Muscle of arm (tissue), 12 donors: Measurements from ENCODE around the gene SENP2. TPM values are rescaled to one million over a fixed set of nuclear protein-coding genes. Genes with fewer than 3 reads are reported as not detected.
A peak's percentile ranks its signal among the peaks of the same experiment; 100 is the strongest.
"Not testable (repeated sequence)": the region's sequence is repeated elsewhere in the genome, so short reads cannot be mapped to it uniquely, and the experiment has no call there.

ENCODE experiments used
- DNase-seq: peaks from one replicate; pipeline ENCODE4 v3.0.0-alpha.2; 2013
- polyA plus RNA-seq, 12 donors: library from polyadenylated mRNA; unstranded; fragments of 120-200 nt; gene quantifications; one replicate each; pipeline ENCODE4 v1.2.1, GENCODE V29; 2013; ENCODE audit not compliant: insufficient read length in 12 of 12

Gene SENP2
- polyA plus RNA-seq, 12 donors: 23.7 to 56.5 (median 37.4) TPM; not detected in 1

GRCh38 chr3:185583925-185584324, 2.2 kb upstream of the SENP2 start:
- no peak for DNase-seq

- DNase-seq: no peak
Observed at GRCh38 chr3:185584686-185585085, 1.4 kb upstream of the SENP2 start.

GRCh38 chr3:185585518-185585858, 607 bp upstream of the SENP2 start:
- peak; percentile 17 for DNase-seq

- DNase-seq: no peak
Observed at GRCh38 chr3:185586686-185587039, 568 bp downstream of the SENP2 start.

GRCh38 chr3:185594073-185594472, 8.0 kb downstream of the SENP2 start:
- no peak for DNase-seq

- DNase-seq: no peak
Observed at GRCh38 chr3:185595526-185595925, 9.4 kb downstream of the SENP2 start.

GRCh38 chr3:185605566-185605965, 19.5 kb downstream of the SENP2 start:
- DNase-seq: no peak

- no peak for DNase-seq
Observed at GRCh38 chr3:185606196-185606595, 20.1 kb downstream of the SENP2 start.

- no peak for DNase-seq
Observed at GRCh38 chr3:185613016-185613415, 26.9 kb downstream of the SENP2 start.

- DNase-seq: no peak
Observed at GRCh38 chr3:185623939-185624665, 38.0 kb downstream of the SENP2 start.

GRCh38 chr3:185625784-185626183, 39.7 kb downstream of the SENP2 start:
- DNase-seq: no peak

- no peak for DNase-seq
Observed at GRCh38 chr3:185629554-185630181, 43.6 kb downstream of the SENP2 start.

- DNase-seq: peak; percentile 40
Observed at GRCh38 chr3:185630182-185630622, 44.1 kb downstream of the SENP2 start.

GRCh38 chr3:185631108-185631507, 45.0 kb downstream of the SENP2 start:
- no peak for DNase-seq

GRCh38 chr3:185631508-185632206, 45.6 kb downstream of the SENP2 start:
- DNase-seq: no peak

- DNase-seq: no peak
Observed at GRCh38 chr3:185632996-185633395, 46.9 kb downstream of the SENP2 start.

GRCh38 chr3:185637388-185637787, 51.3 kb downstream of the SENP2 start:
- no peak for DNase-seq

GRCh38 chr3:185638651-185639050, 52.6 kb downstream of the SENP2 start:
- DNase-seq: not testable (repeated sequence)

- no peak for DNase-seq
Observed at GRCh38 chr3:185639632-185640206, 53.6 kb downstream of the SENP2 start.

GRCh38 chr3:185640308-185640707, 54.2 kb downstream of the SENP2 start:
- DNase-seq: no peak

GRCh38 chr3:185645191-185645590, 59.1 kb downstream of the SENP2 start:
- DNase-seq: not testable (repeated sequence)

GRCh38 chr3:185645596-185646381, 59.7 kb downstream of the SENP2 start:
- DNase-seq: no peak
